Amygdala (tissue), 56 donors: ENCODE results near the gene PNMT.
"Not testable (repeated sequence)": the region's sequence is repeated elsewhere in the genome, so short reads cannot be mapped to it uniquely, and the experiment has no call there.

Experiments used
- DNase-seq, 56 donors: peaks; one replicate each; lab custom pipeline; 2025; lab: John Stamatoyannopoulos, UW

PNMT gene

GRCh38 chr17:39702901-39703893 is 34.9 kb downstream of the PNMT start:
- DNase-seq: no peak

DNA sequence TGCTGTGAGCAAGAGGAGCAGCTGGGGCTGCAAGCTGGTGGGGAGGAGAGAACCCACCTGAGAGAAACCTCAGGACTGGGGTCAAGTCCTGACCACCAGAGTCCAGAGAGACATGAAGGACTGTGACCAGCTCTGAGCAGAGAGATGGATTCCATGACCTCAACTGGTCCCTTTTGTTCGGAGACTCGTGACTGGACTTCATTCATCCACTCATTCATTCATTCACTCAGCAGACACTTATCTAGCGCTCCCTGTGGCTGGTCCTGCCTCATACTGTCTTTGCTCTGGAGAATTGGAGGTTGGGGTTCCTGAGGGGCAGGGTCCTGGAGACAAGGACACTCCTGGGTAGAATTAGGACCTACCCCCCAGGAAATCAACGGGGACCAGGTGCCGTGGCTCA is 35.7 kb downstream of the PNMT start:
- DNase-seq: no peak

DNA sequence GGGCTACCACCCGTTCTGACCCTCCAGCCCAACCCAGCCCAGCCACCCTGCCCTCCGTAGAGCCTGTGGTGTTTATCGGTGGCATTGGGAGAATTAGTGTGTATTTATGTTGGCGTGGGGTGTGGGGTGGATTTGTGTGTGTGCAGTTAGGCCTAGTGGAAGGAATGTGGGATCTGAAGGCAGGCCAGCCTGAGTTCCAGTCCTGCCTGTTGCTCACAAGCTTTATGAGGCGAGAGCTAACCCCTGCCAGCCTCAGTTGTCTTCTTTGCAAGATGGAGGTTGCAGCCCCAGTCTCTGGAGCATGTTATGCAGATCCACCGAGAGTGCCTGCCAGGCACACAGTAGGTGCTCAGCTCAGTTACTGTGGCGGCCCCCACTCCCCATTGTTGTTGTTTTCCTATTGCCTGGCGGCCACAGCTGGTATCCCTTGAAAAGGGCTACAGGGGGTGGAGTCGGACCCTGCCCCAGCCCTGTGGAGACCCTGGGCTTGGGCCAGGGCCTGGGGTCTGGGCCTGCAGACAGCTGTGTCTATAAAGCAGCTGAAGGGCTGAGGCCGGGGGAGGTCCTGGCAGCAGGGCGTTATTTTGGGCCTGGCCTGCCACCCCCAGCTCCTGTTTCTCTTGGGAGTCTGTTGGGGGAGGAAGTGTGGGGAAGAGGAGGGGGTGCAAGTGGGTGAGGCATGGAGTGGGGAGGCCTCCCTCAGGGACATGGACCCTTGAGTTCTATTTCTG is 36.7 kb downstream of the PNMT start:
- DNase-seq: no peak

GRCh38 chr17:39705786-39706348 is 37.6 kb downstream of the PNMT start:
- DNase-seq: peak in 6 of 56 donors; percentile 13 to 39 (median 20)

DNA sequence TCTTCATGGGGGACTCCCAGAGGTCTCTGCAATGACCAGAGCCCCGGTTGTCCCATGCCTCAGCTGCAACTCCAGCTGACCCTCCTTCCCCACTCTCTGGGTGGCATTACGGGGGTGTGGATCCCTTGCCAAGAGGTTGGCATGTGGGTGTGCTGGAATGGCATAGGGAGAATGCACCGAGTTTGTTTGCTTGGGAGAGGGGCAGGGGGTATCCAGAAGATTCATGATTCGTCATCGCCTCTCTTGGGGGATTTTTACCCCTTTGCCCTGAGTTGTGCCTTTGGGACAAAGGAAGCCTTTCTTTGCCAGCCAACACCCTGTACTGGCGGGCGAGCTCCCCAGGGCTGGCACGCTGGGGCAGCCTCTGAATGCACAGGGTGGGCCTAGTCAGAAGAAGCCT is 38.1 kb downstream of the PNMT start:
- DNase-seq: no peak

DNA sequence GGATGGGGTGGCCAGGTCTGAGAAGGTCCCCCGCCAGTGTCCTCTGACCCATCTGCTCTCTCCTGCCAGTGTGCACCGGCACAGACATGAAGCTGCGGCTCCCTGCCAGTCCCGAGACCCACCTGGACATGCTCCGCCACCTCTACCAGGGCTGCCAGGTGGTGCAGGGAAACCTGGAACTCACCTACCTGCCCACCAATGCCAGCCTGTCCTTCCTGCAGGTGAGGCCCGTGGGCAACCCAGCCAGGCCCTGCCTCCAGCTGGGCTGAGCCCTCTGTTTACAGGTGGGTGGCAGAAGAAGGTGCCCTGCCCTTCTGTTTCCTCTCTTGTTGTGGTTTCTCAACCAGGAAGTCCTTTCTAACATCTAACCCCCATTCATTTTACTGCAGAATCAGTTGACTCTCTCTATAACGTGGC is 38.7 kb downstream of the PNMT start:
- DNase-seq: no peak

GRCh38 chr17:39709319-39709997 is 41.2 kb downstream of the PNMT start:
- DNase-seq: no peak

DNA sequence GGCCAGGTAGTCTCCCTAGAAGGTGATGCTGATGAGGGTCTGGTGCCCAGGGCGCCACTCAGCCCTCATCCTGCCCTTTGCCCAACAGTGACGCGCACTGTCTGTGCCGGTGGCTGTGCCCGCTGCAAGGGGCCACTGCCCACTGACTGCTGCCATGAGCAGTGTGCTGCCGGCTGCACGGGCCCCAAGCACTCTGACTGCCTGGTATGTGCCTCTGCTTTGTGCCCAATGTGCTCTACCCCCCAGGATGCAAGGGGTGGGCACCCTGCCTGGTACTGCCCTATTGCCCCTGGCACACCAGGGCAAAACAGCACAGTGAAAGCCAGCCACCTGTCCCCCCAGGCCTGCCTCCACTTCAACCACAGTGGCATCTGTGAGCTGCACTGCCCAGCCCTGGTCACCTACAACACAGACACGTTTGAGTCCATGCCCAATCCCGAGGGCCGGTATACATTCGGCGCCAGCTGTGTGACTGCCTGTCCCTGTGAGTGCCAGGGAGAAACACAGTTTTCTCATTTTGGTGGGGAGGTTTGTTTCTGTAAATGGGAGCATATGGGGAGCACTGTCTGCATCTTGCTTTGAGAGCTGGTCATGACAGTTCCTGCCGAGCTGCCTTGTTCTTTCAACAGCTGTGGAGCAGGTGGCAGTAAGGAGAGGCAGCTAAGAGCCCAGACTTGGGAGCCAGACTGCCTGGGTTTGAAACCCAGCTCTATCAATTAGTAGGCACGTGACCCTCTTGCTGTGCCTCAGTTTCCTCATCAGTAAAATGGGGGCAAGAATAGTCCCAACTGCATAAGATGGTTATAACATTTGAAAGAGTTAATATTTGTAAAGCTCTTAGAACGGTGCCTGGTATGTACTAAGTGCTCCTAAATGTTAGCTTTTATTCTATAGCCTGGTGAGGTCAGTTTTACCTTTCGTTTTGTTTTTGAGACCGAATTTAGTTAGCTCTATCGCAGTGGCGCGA is 42.0 kb downstream of the PNMT start:
- DNase-seq: no peak

GRCh38 chr17:39711071-39711470 is 42.8 kb downstream of the PNMT start:
- DNase-seq: not testable (repeated sequence)

- no peak for DNase-seq
Measured at GRCh38 chr17:39711851-39712250, 43.6 kb downstream of the PNMT start.

DNA sequence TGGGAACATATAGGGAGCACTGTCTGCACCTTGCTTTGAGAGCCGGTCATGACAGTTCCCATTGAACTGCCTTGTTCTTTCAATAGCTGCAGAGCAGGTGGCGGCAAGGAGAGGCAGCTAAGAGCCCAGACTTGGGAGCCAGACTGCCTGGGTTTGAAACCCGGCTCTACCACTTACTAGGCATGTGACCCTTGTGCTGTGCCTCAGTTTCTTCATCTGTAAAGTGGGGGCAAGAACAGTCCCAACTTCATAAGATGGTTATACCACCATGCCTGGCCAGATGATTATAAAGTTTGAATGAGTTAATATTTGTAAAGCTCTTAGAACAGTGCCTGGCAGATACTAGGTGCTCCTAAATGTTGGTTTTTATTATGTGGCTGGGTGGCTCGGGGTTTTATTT is 46.0 kb downstream of the PNMT start:
- no peak for DNase-seq

- no peak for DNase-seq
Measured at GRCh38 chr17:39715375-39716072, 47.3 kb downstream of the PNMT start.

GRCh38 chr17:39716073-39716818 is 48.0 kb downstream of the PNMT start:
- DNase-seq: no peak

GRCh38 chr17:39716879-39717536 is 48.8 kb downstream of the PNMT start:
- no peak for DNase-seq

DNA sequence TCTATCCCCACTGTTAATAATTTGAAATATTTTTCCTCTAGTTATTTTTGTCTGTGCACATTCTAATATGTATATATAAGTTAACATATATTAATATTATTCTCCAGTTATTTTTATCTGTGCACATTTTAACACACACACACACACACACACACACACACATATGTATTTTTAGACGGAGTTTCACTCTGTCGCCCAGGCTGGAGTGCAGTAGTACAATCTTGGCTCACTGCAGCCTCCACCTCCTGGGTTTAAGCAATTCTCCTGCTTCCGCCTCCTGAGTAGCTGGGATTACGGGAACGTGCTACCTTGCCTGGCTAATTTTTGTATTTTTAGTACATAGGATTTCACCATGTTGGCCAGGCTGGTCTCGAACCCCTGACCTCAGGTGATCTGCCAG is 49.4 kb downstream of the PNMT start:
- no peak for DNase-seq

GRCh38 chr17:39719563-39720355 is 51.5 kb downstream of the PNMT start:
- DNase-seq: no peak
